NCI-H510A (cell line): Measurements from ENCODE around the gene CEACAM8.
"Not testable (repeated sequence)": the region's sequence is repeated elsewhere in the genome, so short reads cannot be mapped to it uniquely, and the experiment has no call there.

Source experiments
- DNase-seq: peaks from one replicate; lab custom pipeline; 2025; lab: John Stamatoyannopoulos, UW

CEACAM8 gene

DNA sequence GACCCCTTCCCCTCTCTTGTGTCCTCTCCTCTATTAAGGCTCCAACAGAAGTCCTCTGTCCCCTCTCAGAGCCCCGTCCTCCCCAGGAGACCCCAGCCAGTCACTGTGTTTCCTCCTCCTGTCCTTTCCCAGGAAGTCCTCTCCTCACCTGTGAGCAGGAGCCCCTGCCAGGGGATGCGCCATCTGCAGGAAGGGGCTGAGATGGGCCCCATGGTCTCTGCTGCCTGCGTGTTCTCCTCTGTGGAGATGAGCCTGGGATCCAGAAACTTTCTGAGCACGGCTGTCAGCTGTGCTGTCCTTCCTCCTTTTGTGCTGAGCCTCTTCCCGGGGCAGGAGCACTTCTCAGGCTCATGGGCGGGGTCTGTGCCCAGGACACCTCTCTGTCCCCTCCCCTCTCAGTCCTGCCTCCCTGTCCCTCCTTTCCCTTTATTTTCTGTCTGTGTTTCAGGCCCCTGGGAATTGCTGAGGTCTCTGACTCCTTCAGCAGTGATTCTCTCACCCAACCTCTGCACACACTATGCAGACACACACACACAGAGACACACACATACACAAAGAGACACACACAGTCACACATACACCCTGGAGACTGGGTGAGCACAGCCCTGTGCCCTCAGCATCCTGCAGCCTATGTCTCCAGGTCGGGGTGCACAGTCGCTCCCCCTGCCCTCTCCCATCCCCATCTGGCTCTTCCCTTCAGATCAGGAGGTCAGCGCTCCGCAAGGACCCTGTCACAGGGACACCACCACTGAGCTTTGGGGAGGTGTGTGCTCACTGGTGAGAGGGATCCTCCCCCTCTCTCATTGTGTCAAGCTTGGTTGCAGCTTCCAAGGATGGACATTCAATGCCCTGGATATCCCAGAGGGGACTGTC lies at the start of gene CEACAM8:
CEACAM8 (minus strand) TSS at position 308 of the 873 bp plus-strand sequence; CDS start at position 212, 96 bp downstream.
- DNase-seq = no peak

DNA sequence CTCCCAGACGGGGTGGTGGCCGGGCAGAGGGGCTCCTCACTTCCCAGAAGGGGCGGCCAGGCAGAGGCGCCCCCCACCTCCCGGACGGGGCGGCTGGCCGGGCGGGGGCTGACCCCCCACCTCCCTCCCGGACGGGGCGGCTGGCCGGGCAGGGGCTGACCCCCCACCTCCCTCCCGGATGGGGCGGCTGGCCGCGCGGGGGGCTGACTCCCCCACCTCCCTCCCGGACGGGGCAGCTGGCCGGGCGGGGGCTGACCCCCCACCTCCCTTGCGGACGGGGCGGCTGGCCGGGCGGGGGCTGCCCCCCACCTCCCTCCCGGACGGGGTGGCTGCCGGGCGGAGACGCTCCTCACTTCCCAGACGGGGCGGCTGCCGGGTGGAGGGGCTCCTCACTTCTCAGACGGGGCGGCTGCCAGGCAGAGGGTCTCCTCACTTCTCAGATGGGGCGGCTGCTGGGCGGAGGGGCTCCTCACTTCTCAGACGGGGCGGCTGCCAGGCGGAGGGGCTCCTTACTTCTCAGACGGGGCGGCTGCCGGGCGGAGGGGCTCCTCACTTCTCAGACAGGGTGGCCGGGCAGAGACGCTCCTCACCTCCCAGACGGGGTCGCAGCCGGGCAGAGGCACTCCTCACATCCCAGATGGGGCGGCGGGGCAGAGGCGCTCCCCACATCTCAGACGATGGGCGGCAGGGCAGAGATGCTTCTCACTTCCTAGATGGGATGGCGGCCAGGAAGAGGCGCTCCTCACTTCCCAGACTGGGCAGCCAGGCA lies 44.8 kb upstream of the CEACAM8 start:
- DNase-seq = not testable (repeated sequence)

- DNase-seq = no peak
Measured at GRCh38 chr19:42635233-42635539, 40.5 kb upstream of the CEACAM8 start.

GRCh38 chr19:42634409-42635232 lies 39.9 kb upstream of the CEACAM8 start:
- DNase-seq = no peak

- DNase-seq = no peak
Measured at GRCh38 chr19:42629191-42629590, 34.5 kb upstream of the CEACAM8 start.

GRCh38 chr19:42628411-42629140 lies 33.9 kb upstream of the CEACAM8 start:
- DNase-seq = no peak

DNA sequence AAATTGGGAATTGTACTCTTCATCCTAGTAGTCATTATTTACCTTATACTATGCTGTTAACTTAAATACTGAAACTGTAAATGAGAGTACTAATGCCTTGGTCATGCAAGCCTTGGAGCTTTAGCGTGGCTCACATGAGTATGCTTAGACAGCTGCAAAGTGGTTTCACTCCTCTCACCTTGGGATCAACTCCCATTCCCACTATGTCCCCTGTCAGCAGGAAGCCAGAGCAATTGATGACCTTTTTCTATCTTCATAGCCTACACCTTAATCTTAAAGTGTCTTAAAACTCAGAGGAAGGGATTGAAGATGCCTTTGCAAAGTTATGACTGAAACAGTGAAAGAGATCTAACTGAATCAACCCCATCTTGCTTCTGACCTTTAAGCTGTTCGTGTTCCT lies 33.2 kb upstream of the CEACAM8 start:
- no peak for DNase-seq

GRCh38 chr19:42626181-42626580 lies 31.5 kb upstream of the CEACAM8 start:
- DNase-seq = no peak

DNA sequence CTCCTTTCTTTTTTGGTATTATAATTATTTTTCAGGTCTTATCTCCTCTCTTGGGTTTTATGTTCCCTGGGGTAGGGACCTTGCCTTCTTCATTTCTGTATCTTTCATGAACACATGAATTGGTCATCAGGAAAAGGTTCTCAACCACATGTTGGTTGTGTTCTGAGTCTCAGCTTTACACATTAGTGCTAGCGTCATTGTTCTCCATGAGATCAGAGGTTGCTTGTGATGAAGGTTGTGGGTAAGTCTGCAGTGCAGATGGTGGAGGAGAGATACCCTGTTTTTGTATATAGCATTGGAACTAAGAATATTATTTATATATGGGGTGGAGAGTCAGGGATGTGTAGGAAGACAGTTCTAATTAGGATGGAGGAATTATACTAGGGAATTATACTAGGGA lies 24.5 kb upstream of the CEACAM8 start:
- no peak for DNase-seq

DNA sequence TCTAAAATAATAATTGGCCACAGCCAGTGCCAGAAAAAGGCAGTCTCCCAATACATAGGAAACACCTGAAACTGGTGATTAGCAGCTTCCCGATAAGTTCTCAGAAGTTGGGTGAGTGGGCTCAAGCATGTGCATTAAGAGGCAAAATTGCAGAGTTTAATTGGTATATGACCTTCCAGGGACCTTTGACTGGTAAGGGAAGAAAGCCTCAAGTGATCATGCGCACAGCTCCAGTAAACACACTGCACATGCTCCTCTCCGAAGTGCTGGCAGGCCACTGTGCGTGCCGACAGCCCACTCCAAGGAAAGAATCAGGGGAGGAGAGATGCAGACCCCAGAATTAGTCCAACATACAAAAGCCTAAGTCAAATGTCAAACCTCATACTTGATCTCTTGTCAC lies 18.9 kb upstream of the CEACAM8 start:
- DNase-seq = no peak

- DNase-seq = not testable (repeated sequence)
Measured at GRCh38 chr19:42610401-42610915, 15.7 kb upstream of the CEACAM8 start.

DNA sequence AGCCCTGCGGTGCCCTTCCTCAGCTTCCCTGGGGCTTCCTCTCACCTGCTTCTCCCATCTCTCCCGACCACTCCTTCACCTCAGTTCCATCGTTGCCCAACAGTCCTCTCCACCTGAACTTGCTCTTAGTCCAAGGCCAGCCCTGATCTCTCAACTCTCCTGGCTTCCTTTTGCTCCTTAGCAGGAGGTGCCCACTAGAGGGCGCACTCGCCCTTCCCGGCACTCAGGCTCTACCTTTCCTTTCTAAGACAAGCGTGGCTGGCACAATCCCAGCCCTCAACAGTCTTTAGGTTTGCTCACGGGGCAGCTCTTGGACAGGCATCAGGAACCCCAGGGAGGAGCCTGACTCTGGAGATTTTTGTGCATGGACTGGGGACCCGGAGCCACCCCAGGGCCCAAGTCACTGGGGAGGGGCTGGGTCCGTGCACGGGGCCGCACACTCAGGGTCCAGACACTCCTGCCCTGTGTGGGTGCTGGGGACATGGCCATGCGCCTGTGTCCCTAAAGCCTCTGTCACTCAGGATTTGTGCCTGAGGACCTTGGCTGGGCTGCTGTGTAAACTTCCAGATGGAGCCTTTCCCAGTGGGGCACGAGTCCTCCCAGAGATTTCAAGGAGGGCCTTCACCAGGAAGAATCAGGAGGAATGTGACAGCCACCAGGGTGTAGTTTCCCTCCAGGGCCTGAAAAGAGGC lies 12.1 kb upstream of the CEACAM8 start:
- no peak for DNase-seq

GRCh38 chr19:42601811-42602443 lies 7.2 kb upstream of the CEACAM8 start:
- no peak for DNase-seq

- no peak for DNase-seq
Measured at GRCh38 chr19:42596391-42597072, 1.8 kb upstream of the CEACAM8 start.

DNA sequence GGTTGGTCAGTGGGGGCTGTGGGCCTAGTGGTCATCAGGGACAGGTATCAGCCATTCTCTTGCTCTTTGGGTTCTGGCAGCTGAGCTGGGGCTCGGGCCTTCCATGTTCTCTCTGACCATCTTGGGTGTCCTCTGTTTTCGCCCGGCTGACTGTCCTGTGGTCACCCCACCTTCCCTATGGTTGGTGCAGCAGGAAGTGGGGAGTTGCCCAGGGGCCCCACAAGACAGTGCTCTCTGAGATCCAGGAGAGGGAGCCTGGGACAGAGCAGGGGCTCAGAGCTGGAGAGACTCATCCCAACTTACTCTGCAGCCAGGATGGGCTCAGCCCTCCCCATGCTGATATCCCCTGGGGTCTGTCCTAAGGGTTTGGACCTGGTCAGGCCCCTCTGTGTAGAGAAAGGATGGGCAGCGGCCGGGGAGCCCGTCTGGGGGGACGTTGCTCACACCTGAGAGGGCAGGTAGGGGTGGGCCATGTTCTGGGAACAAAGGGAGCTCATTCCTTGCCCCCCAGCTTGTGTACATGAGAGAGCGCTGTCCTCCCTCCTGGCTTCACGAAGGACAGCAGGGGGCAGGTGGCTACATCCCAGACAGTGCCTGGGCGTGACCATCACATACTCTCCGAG lies 937 bp upstream of the CEACAM8 start:
- no peak for DNase-seq

GRCh38 chr19:42589792-42590191 lies 4.9 kb downstream of the CEACAM8 start:
- no peak for DNase-seq

DNA sequence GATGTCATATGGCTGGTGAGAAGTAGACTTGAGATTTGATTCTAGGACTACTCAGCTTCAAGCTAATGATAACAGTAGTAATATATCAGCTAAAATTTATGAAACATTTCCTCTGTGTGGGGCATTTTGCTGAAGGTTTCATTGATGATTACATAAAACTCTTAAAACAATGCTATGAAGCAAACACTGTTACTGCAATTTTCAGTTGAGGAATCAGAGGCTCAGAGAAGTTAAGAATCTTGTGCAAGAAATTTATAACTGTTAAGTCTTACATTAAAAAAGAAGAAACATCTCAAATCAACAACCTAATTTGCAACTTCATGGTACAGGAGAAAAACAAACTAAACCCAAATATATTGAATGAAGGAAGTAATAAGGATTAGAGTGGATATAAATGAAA lies 10.3 kb downstream of the CEACAM8 start:
- DNase-seq = no peak

DNA sequence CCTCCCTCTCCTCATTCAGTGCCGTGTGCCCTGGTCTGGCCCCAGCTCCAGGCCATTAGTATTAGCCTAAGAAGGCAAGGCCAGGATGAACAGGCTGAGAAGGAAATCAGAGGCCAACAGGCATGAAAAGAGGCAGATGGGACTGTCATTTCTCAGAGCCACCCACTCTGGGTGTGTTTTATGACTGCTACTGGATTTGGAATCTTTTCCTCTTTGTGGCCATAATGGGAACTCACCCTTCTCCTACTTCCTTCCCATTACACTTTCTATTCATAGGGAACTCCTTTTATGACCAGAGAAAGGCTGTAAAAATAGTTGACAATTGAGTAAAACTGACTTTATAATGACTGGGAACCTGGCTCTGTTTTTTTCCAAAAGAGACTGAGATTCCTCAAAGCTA lies 17.7 kb downstream of the CEACAM8 start:
- no peak for DNase-seq

GRCh38 chr19:42576241-42576640 lies 18.5 kb downstream of the CEACAM8 start:
- no peak for DNase-seq
